ENCODE measurements around the gene WRNIP1. TPM values are rescaled to one million over a fixed set of nuclear protein-coding genes. Genes with fewer than 3 reads are reported as not detected.

WRNIP1 gene
- total and polyA plus RNA-seq, 10 of the 15 experiments (the other 5 are each of a cell fraction or from before 2014, with no cell fraction given), result 9.3 to 30.5 (median 24.3) TPM

DNA sequence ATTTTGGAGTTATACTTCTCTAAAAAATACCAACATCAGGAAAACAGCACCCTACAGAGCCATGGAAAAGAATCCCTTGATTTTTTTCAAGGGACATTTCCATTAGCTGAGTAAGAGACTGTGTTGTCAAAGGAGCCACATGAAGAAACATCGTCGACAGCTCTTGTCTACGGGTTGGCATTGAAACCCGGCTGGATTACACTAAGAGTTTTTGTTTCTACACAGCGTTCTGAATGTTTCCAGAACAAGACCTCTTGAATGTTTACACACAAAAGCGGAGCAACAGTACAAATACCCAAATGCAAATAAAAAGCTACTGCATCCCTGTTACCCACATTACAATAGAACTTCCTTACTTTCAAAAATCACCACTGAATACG lies 12.1 kb upstream of the WRNIP1 start (continued):
- TF ChIP-seq, protein P1, sequence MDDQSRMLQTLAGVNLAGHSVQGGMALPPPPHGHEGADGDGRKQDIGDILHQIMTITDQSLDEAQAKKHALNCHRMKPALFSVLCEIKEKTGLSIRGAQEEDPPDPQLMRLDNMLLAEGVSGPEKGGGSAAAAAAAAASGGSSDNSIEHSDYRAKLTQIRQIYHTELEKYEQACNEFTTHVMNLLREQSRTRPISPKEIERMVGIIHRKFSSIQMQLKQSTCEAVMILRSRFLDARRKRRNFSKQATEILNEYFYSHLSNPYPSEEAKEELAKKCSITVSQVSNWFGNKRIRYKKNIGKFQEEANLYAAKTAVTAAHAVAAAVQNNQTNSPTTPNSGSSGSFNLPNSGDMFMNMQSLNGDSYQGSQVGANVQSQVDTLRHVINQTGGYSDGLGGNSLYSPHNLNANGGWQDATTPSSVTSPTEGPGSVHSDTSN (IDR thresholded peaks at IDR 0.05; ENCODE audit: insufficient replicate concordance, low read depth, low read length), result no peak
- TF ChIP-seq, protein P2, sequence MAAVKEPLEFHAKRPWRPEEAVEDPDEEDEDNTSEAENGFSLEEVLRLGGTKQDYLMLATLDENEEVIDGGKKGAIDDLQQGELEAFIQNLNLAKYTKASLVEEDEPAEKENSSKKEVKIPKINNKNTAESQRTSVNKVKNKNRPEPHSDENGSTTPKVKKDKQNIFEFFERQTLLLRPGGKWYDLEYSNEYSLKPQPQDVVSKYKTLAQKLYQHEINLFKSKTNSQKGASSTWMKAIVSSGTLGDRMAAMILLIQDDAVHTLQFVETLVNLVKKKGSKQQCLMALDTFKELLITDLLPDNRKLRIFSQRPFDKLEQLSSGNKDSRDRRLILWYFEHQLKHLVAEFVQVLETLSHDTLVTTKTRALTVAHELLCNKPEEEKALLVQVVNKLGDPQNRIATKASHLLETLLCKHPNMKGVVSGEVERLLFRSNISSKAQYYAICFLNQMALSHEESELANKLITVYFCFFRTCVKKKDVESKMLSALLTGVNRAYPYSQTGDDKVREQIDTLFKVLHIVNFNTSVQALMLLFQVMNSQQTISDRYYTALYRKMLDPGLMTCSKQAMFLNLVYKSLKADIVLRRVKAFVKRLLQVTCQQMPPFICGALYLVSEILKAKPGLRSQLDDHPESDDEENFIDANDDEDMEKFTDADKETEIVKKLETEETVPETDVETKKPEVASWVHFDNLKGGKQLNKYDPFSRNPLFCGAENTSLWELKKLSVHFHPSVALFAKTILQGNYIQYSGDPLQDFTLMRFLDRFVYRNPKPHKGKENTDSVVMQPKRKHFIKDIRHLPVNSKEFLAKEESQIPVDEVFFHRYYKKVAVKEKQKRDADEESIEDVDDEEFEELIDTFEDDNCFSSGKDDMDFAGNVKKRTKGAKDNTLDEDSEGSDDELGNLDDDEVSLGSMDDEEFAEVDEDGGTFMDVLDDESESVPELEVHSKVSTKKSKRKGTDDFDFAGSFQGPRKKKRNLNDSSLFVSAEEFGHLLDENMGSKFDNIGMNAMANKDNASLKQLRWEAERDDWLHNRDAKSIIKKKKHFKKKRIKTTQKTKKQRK (IDR thresholded peaks at IDR 0.05; ENCODE audit: low read depth, low read length), result no peak
- no peak for TF ChIP-seq EP300 (IDR thresholded peaks at IDR 0.05; ENCODE audit: borderline replicate concordance in 1 of 2, control insufficient read depth in 1 of 2, low read depth in 2 of 2, low read length in 2 of 2)
- no peak for TF ChIP-seq ZNF217 (IDR thresholded peaks at IDR 0.05)
- TF ChIP-seq TARDBP (IDR thresholded peaks at IDR 0.05; ENCODE audit: borderline replicate concordance), result no peak

DNA sequence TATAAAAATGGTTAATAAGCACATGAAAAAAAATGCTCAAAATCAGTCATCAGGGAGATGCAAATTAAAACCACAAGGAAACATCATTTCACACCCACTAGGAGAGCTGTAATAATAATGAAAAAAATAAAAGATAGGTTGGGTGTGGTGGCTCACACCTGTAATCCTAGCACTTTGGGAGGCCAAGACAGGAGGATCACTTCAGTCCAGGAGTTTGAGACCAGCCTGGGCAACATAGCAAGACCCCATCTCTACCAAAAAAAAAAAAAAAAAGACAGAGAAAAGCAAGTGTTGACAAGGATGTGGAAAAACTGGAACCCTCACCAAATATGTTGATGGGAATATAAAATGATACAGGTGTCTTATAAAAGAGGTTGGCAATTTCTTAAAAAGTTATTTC lies 11.4 kb upstream of the WRNIP1 start:
- Histone ChIP-seq H3K79me2 (ENCODE audit: control insufficient read depth, insufficient read depth, low read length) (no peaks in the 10 kb centered on the region), H3K4me2 (ENCODE audit: control insufficient read depth, insufficient read depth) (no peak overlapping the region), H3K27me3 (replicated peaks in 1 of 2; ENCODE audit: control insufficient read depth in 2 of 2, insufficient read depth in 2 of 2, low read length in 1 of 2) (peaks cover 2 to 7% of the 10 kb centered on the region in 2 experiments; a peak in 2 of 4 replicates), H3K36me3 (ENCODE audit: control insufficient read depth in 2 of 2, insufficient read depth in 2 of 2, low read length in 1 of 2) (no peaks in the 10 kb centered on the region), H3K27ac (ENCODE audit: control insufficient read depth, insufficient read depth) (no peak overlapping the region), H2AFZ (ENCODE audit: control insufficient read depth, low read depth, low read length) (no peak overlapping the region), H3K4me3 (no peak overlapping the region), H3K4me1 (ENCODE audit: control insufficient read depth, insufficient read depth, low read length) (no peaks in the 10 kb centered on the region), H4K20me1 (ENCODE audit: control insufficient read depth, insufficient read depth) (no peaks in the 10 kb centered on the region), H3K9ac (ENCODE audit: control insufficient read depth, insufficient read depth, low read length) (no peak overlapping the region), H3K9me3 (replicated peaks; ENCODE audit: control insufficient read depth, insufficient read depth, low read length) (no peaks in the 10 kb centered on the region)
- SMC1A ChIA-PET (ENCODE audit: uncharacterized antibody, unreplicated experiment), result no interaction called here
- BruUV-seq (replicated peaks), result no TSS peak
- DNase-seq (ENCODE audit: low read depth, low spot score), result no peak
- CTCF ChIA-PET, result interaction anchor here (0.7 to 6.2 kb wide), 3 partner anchors 8 to 18 kb away, joined by 3 to 85 read pairs (median 5); no protein-coding TSS in a partner anchor
- intact Hi-C loops (cut with micrococcal nuclease; ENCODE audit: unreplicated experiment) (no loop called here), in situ Hi-C loops (cut with MboI) (loop anchor here (10.0 kb wide), 1 partner anchor 1159 kb away; no protein-coding TSS in a partner anchor)
- no peak for ATAC-seq
- no peak for FAIRE-seq
- RAD21 ChIA-PET (ENCODE audit: unreplicated experiment), result no interaction called here
- POLR2A ChIA-PET, result no interaction called here
- TF ChIP-seq POLR2AphosphoS5 (IDR thresholded peaks at IDR 0.05; ENCODE audit: low read length) (no peak), SUPT20H (IDR thresholded peaks at IDR 0.05; ENCODE audit: borderline replicate concordance, control insufficient read depth, low read depth, low read length) (no peak), CHD2 (IDR thresholded peaks at IDR 0.05; ENCODE audit: borderline replicate concordance, low read depth, low read length) (no peak), SMAD5 (IDR thresholded peaks at IDR 0.05; ENCODE audit: low read depth) (no peak), SMAD1 (IDR thresholded peaks at IDR 0.05; ENCODE audit: low read depth, partially characterized antibody) (no peak)
- TF ChIP-seq, protein P3, sequence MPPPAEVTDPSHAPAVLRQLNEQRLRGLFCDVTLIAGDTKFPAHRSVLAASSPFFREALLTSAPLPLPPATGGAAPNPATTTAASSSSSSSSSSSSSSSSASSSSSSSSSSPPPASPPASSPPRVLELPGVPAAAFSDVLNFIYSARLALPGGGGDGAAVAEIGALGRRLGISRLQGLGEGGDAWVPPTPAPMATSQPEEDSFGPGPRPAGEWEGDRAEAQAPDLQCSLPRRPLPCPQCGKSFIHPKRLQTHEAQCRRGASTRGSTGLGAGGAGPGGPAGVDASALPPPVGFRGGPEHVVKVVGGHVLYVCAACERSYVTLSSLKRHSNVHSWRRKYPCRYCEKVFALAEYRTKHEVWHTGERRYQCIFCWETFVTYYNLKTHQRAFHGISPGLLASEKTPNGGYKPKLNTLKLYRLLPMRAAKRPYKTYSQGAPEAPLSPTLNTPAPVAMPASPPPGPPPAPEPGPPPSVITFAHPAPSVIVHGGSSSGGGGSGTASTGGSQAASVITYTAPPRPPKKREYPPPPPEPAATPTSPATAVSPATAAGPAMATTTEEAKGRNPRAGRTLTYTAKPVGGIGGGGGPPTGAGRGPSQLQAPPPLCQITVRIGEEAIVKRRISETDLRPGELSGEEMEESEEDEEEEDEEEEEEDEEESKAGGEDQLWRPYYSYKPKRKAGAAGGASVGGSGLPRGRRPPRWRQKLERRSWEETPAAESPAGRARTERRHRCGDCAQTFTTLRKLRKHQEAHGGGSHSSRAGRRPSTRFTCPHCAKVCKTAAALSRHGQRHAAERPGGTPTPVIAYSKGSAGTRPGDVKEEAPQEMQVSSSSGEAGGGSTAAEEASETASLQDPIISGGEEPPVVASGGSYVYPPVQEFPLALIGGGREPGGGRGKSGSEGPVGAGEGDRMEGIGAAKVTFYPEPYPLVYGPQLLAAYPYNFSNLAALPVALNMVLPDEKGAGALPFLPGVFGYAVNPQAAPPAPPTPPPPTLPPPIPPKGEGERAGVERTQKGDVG (CRISPR knock-in tag; IDR thresholded peaks at IDR 0.05), result no peak
- TF ChIP-seq, protein P4, sequence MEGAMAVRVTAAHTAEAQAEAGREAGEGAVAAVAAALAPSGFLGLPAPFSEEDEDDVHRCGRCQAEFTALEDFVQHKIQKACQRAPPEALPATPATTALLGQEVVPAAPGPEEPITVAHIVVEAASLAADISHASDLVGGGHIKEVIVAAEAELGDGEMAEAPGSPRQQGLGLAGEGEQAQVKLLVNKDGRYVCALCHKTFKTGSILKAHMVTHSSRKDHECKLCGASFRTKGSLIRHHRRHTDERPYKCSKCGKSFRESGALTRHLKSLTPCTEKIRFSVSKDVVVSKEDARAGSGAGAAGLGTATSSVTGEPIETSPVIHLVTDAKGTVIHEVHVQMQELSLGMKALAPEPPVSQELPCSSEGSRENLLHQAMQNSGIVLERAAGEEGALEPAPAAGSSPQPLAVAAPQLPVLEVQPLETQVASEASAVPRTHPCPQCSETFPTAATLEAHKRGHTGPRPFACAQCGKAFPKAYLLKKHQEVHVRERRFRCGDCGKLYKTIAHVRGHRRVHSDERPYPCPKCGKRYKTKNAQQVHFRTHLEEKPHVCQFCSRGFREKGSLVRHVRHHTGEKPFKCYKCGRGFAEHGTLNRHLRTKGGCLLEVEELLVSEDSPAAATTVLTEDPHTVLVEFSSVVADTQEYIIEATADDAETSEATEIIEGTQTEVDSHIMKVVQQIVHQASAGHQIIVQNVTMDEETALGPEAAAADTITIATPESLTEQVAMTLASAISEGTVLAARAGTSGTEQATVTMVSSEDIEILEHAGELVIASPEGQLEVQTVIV (IDR thresholded peaks at IDR 0.05; ENCODE audit: borderline replicate concordance, partially characterized antibody), result no peak

Data from GM12878 (cell line).